HG03432 (cell line): ENCODE results near the gene OR6J1.
"Not testable (repeated sequence)": the region's sequence is repeated elsewhere in the genome, so short reads cannot be mapped to it uniquely, and the experiment has no call there.

ENCODE experiments used
- ATAC-seq: cut with Tn5 transposase; IDR thresholded peaks from one replicate; pipeline ENCODE4 v1.9.1; 2021; ENCODE audit warnings: mild to moderate bottlenecking, moderate library complexity; ENCODE audit not compliant: unreplicated experiment

The OR6J1 gene

DNA sequence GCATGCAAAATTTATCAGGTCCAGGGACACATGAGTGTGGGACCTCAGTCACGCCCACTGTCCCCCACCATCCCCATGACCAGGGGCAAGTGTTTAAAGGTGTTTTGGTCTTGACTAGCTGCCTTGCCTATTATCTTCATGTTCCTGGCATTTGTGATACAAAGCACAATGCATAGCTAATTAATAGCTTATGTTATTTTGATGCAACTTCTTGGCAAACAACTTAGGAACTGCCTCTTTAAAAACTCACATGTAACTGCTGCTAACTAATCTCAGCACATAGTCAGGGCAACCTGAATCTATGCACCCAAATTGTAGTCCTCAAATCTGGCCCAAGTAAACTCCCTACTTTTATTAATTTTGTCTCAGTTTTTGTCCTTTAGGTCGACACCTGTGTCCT, 7.4 kb upstream of the OR6J1 start:
- peak; percentile 18 for ATAC-seq

DNA sequence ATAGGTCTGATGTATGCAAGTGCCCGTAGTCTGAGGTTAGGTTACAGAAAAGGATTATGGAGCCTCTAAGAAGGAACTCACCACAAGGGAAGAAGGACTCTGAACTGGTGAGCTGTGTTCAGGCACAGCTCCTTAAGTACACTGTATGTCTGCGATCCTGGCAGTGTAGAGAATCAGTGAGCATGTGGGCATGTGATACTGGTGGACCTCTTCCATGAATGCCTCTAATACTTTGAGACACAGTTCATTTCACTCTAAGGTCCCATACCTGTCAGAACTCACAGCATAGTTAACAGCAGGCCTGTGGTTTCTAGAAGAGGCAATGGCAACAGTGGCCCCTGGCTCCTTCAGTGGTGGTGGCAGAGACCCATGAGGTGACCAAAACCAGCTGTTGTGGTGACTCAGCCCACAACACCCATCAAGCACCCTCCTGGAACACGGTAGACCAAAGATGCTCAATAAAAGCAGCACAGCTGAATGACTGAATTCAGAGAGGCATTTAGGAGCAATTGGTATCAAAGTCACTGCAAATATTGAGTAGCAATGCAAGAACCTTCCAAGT, 6.9 kb upstream of the OR6J1 start:
- peak; percentile 75 for ATAC-seq

DNA sequence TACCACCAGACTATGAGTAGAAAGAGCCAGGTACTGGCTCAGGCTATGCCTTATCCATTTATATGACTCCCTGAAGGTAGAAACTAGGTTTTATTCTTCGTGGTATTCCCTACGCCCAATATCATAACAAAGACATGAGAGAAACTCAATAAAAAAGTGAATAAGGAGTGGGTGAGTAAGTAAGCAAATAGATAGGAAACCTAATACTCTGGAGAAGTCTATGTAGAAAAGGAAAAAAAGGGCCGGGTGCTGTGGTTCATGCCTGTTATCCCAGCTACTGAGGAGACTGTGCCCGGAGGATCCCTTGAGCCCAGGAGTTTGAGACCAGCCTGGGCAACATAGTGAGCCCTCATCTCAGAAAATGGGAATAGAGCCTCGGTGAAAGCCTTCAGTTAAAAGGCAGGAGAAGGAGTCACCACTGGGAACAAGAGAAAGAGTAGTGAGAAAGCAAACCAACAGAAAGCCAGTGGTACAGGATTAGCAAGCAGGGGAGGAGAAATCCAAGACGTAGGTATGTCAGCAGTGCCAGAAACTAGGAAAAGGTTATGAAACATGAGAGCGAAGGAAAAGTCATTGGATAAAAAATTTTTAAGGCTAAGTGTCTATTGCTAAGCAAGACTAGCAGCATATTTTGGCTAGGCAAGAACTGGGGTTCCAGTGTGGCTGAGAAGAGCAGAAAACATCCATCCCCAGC, 6.0 kb upstream of the OR6J1 start:
- no peak for ATAC-seq

DNA sequence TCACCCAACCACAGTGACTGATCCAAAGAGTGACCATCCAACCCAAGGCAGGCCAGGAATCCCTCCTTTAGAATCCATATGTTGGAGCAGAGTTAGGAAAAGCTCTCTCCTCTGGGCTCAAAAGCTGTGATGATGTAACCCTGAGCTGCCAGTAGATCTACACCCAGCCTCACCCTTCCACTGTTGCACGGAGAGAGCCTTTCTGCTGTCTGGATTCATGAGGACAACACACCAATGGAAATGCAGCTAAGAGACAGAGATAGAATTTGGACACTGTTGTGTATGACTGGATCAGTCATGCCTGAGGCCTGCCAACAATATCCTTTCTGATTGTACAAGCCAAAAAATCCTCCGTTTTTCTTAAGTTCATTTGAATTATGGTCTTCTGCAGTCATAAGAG, 4.4 kb upstream of the OR6J1 start:
- no peak for ATAC-seq

DNA sequence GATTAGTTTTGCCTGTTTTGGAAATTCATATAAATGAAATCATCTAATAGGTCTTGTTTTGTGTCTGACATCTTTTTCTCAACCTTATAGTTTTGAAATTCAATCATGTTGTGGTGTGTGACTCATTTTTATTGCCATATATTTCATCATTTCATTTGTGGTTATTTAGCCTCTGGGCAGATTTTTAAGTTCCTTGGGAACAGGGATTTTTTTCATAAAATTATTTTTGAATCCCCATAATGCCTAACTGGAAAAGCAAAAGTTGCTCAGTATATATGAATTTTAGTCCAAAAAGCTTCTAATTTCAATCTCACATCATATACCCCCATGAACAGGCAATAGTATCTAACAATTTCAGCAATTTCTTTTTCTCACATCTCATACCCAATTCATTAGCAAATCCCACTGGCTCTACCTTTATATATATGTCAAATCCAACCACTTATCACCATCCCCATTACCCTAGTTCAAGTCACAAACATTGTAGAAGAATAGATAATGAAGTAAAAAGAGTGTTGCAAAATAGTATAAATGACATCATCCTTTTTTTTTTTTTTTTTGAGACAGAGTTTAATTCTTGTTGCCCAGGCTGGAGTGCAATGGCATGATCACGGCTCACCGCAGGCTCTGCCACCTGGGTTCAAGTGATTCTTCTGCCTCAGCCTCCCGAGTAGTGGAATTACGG, 2.6 kb upstream of the OR6J1 start:
- ATAC-seq = no peak

DNA sequence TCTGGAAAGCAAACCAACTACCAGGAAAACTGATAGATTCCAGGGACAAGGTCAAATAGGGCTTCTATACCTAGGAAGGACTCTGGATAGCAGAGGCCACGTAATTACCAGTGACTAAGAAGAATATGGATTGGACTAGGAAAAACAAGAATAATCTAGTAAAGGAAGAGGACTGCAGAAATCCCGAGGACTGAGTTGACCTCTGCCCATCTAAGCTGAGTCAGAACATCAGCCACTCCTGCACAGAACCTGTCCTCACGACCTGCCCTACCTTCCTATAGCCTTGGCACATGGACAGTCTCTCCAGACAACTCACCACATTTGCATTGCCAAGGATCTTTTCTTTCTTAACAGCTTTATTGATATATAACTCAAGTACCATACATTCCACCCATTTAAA, 2.3 kb downstream of the OR6J1 start:
- ATAC-seq = no peak

DNA sequence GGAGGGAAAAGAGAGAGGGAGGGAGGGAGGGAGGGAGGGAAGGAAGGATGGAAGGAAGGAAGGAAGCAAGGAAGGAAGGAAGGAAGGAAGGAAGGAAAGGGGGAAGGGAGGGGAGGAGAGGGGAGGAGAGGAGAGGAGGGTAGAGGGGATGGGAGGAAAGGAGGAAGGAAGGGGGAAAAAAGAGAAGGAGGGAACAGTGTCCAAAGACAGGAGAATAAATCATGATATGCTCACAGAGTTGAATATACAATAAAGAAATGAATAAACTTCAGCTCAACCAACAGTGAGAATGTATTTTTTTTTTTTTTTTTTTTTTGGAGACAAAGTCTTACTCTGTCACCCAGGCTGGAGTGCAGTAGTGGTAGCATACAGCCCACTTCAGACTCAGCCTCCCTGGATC, 4.0 kb downstream of the OR6J1 start:
- no peak for ATAC-seq

DNA sequence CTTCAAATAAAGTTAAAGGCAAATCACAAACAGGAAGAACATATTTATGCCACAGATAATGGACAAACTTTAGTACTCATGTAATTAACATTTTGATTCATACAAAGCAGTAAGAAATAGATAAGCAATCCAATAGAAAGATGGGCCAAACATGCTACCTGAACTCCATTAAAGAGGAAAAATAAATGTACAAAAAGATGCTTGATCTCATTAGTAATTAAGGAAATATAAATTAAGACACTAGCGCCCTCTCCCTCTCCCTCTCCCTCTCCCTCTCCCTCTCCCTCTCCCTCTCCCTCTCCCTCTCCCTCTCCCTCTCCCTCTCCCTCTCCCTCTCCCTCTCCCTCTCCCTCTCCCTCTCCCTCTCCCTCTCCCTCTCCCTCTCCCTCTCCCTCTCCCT, 8.2 kb downstream of the OR6J1 start:
- ATAC-seq = not testable (repeated sequence)

DNA sequence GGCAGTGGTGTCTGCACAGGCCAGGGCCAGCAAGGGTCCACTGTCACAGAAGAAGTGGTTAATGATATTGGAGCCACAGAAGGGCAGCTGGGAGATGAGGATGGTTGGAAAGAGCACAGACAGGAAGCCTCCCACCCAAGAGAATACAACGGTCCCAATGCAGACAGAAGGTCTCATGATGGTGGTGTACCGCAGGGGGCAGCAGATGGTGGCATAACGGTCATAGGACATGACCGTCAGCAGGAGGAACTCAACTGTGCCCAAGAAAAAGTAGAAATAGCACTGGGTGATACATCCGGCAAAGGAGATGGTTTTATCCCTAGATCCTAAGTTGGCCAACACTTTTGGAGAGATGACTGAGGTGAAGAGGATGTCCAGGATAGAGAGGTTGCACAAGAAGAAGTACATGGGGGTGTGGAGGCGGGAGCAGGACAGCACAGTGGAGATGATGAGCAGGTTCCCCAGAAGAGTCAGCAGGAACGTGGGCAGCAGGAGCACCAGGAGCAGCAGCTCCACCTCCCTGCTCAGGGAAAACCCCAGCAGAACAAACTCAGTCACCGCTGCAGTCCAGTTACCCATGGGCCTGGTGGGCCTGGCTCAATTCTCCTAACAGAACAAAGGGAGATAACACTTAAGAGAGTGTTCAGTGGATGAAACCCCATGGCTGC, 9.8 kb downstream of the OR6J1 start:
- no peak for ATAC-seq

DNA sequence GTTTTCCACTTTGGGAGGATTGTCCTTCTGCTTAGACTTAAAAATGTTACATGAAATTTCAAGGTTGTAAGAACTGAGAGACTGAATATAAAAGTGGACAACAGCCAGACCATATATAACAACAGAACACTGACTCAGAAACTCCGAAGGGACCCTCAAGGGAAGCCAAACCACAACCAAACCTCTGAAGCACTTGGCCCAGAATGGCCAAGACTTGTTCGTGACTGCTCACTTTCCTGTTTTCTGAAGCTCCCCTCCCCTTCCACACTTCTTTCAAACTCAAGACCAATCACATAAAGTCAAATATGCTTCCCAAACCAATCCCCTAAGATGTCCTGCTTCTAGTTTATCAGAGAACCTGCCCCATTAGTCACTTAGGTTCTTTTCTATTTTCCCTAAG, 13.7 kb downstream of the OR6J1 start:
- no peak for ATAC-seq

DNA sequence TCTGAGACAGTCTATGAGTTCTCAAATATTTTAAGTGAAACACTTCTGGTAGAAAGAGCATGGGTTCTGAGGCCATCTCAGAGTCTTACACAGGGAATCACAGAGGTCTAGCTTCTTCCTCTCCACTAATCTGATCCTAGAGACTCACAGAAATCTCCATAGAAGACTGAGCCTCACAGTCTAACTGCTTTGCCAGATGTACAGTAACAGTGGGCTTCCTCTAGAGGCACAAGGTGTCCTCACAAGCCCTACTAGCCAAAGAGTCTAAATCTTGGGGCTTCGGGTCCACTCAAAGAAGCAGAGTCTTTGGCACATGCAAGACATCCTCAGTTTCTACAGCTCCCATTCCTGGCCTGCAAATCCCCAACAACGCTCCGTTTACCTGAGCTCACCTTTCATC, 14.1 kb downstream of the OR6J1 start:
- ATAC-seq = no peak

DNA sequence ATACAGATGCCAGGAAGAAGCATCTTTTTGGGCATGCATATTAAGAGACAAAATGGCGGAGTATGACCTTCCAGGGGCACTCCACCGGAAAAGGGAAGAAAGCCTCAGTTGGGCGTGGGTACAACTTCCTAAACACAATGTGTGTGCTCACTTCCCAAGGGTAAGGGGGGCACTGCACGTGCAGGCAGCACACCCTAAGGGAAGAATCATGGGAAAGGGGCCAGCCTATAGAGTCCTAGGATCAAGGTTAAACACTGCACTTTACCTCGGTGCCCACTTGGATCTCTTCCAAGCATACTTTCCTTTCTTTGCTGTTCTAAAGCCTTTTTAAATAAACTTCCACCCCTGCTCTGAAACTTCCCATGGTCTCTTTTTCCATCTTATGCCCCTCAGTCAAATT, 14.8 kb downstream of the OR6J1 start:
- ATAC-seq = no peak

DNA sequence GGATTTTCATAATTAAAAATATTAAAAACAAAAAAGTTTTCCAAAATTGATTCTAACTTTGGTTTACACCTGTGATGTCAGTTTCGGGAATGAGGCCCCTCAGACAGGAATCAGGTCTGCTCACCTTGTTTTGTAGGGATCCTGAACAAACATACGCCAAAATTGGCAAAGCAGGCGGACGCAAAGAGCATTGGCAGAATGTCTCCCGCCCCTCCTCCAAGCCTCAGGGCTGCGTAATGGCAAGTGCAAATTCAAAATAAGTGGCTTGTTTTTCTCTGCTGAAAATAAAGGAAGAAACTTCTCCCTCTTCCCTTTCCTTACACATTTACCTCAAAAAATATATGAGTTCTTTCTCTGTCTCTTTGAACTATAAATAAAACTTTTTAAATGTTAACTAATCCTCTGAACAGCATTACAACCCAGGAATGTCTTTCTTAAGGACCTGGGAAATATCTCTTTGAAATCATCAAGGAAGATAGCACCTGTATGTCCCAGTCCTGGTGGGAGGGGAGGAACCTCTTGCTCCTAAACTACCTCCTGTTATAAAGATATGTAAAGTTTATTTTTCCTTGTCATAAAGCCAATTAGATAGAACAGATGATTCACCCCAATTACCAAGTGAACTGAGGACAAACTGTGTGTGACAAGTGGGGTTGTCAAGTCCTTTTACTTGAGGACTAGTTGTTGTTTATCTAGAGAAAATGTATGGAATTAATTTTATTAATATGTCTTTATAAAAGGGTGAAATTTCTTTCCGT, 16.5 kb downstream of the OR6J1 start:
- ATAC-seq = no peak

DNA sequence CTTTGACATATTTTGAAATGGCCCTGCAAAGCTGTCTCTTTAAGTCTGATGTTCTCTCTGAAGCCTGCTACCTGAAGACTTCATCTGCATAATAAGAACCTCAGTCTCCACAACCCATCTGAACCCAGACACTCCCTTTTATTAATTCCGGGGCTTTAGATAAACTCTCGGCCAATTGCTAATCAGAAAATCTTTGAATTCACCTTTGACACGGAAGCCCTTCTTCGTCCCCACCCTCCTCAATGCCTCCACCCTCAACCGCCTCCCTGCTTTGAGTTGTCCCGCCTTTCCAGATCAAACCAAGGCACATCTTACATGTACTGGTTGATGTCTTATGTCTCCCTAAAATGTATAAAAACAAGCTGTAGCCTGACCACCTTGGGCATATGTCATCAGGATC, 17.6 kb downstream of the OR6J1 start:
- ATAC-seq = no peak

DNA sequence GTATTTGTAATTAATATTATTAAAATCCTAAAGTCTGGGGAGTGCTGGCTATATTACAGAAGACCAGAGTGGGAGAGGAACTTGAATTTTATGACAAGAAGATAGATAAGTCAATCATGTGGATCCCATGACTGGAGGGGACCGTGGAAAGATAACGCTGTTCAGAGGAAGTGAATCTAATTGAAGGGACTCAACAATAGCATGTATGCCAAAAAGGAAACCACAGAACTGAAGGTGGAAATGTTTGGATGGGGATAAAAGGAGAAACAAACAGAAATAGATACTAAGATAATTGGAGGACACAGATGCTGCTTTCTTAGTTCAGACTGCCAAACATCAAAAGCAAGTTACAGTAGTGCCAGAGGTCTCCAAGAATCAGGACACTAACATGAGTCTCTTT, 21.1 kb downstream of the OR6J1 start:
- ATAC-seq = no peak

DNA sequence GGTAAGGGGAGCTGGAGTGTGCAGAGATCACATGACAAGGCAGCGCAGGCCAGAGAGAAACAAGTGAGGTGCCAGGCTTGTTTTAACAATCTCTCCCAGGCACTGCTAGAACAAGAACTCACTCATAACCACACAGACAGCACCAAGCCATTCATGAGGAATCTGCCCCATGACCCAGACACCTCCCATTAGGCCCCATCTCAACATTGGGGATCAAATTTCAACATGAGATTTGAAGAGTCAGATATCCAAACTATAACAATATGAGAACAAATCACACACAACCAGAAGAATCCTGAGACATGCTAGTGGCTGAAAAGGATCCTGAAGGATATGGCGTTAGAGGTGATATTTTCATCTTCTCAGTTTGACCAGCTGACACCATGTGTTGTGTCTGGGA, 21.9 kb downstream of the OR6J1 start:
- ATAC-seq = no peak

DNA sequence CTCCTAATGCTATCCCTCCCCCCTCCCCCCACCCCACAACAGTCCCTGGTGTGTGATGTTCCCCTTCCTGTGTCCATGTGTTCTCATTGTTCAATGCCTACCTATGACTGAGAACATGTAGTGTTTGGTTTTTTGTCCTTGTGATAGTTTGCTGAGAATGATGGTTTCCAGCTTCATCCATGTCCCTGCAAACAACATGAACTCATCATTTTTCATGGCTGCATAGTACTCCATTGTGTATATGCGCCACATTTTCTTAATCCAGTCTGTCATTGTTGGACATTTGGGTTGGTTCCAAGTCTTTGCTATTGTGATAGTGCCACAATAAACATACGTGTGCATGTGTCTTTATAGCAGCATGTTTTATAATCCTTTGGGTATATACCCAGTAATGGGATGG, 28.4 kb downstream of the OR6J1 start:
- not testable (repeated sequence) for ATAC-seq

DNA sequence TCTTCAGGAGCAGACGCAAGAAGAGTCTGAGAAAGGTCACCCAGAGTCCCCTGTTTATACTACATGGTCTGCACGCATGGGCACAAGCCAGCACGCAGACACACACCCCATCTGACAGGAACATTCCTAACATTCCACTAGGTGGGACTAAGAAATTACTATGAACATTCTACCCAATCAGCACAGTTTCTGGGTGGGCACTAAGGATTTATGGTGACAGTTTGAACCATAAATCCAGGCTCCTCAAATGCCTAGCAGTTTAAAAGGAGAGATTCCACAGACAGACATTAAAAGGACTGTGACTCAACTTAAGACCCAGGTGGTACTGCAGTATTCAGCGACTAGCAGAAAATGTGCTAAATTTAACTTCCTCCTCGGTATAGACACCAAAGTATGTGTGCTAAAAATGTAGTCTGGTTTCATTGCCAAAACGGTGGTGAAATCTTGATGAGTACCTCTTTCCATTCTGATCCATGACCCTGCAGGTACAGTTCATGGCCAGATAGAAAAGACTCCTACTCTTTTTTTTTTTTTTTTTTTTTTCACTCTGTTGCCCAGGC, 29.8 kb downstream of the OR6J1 start:
- ATAC-seq = peak; percentile 58

DNA sequence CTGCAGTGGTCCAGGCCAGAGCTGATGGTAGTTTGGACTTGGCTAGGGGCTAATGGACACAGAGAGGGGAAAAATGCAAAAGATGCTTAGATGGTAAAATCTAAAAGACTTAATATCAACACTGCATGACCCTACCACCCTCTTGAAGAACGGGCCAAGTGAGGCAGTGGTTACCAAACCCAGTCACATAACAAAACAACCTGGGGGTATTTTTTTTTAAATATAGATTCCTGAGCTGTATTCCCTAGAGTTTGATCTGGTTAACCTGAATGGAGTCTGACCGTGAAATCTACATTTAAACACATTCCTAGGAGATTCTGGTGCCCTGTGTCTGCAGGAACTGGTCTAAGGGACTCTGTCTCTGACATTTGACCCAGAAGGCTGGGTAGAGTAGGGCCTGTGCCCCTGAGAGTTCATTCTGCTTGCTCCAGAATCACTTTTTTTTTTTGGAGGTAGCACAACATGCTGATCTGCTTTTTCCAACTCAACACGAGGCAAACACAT, 30.4 kb downstream of the OR6J1 start:
- no peak for ATAC-seq

DNA sequence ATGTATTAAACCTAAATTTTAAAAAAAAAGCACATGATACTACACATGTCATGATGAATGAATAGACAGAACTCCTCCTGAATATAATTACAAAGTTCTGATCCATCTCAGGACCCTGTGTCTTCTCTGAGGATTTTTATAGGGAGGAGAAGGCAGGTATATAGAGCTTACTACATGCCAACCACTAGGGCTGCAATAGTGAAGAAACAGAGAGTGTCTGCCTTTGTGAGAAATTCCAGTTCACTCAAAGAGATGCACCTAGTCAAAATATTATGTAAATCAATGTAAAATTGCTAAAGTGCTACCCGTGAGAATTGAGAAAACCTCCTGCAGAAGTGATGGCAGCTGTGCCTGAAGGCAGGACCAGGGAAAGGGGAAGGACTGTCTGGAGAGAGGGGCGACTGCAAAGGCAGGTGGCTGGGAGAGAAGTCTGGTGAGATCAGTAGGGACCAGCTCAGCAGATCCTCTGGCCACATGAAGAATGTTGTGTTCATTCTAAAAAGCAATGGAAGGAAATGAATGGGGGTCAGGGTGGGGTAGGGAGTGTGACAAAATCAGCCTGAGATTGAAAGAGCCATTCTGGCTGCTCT, 31.0 kb downstream of the OR6J1 start:
- no peak for ATAC-seq
